Activated T-cell treated with anti-CD3 and anti-CD28 coated beads, Interleukin-2, amount 50 U/mL, for 72 hours (primary cell): ENCODE measurements around the gene RNF214. TPM values are rescaled to one million over a fixed set of nuclear protein-coding genes. Genes with fewer than 3 reads are reported as not detected.
A peak's percentile ranks its signal among the peaks of the same experiment; 100 is the strongest.

Experiments used
- ATAC-seq, 2 donors: fragments of 150-1000 bp; cut with Tn5 transposase; replicated peaks in 1 of 2; 2 replicates each; pipeline ENCODE4 v1.10.0; 2021; ENCODE audit warnings: moderate library complexity in 2 of 2, mild to moderate bottlenecking in 1 of 2
- DNase-seq, 2 donors: peaks; one replicate each; pipeline ENCODE4 v3.0.0; 2021 to 2022; ENCODE audit warnings: mixed read lengths in 1 of 2
- H3K27ac Mint-ChIP-seq: one replicate; pipeline ENCODE4 v1.8.0; 2022; ENCODE audit warnings: mild to moderate bottlenecking, moderate library complexity, mixed read lengths
- H3K27me3 Mint-ChIP-seq: one replicate; pipeline ENCODE4 v1.8.0; 2022; ENCODE audit warnings: low read depth, mixed read lengths
- H3K36me3 Mint-ChIP-seq, 2 donors: one replicate each; pipeline ENCODE4 v1.8.0; 2022; ENCODE audit warnings: mixed read lengths in 2 of 2, mild to moderate bottlenecking in 1 of 2; ENCODE audit not compliant: insufficient read depth in 2 of 2
- H3K4me1 Mint-ChIP-seq: one replicate; pipeline ENCODE4 v1.8.0; 2022; ENCODE audit warnings: low read depth, mixed read lengths
- H3K4me3 Mint-ChIP-seq, 2 donors: one replicate each; pipeline ENCODE4 v1.8.0; 2022; ENCODE audit warnings: mild to moderate bottlenecking in 2 of 2, mixed read lengths in 2 of 2, moderate library complexity in 2 of 2
- H3K9me3 Mint-ChIP-seq, 2 donors: one replicate each; pipeline ENCODE4 v1.8.0; 2022; ENCODE audit warnings: mixed read lengths in 2 of 2
- total RNA-seq, 2 donors: library from RNA; stranded (reverse); gene quantifications; one replicate each; pipeline ENCODE4 v1.2.3, GENCODE V29; 2022

Gene RNF214
- total RNA-seq, 2 donors from 2014 or later = 30.7 to 33.5 TPM

- H3K27ac Mint-ChIP-seq = no peak overlapping the region
- H3K4me1 Mint-ChIP-seq = no peaks in the 10 kb centered on the region
- H3K9me3 Mint-ChIP-seq = no peaks in the 10 kb centered on the region
- ATAC-seq (no peak), DNase-seq (no peak)
- no peak overlapping the region for H3K4me3 Mint-ChIP-seq
- H3K27me3 Mint-ChIP-seq = no peaks in the 10 kb centered on the region
- peaks cover 14 to 33% of the 10 kb centered on the region in 2 donors for H3K36me3 Mint-ChIP-seq
Observed at GRCh38 chr11:117212697-117213355, 19.6 kb upstream of the RNF214 start.

- Mint-ChIP-seq H3K4me1 (no peaks in the 10 kb centered on the region), H3K4me3 (no peak overlapping the region)
Observed at GRCh38 chr11:117214404-117215110, 17.9 kb upstream of the RNF214 start.

GRCh38 chr11:117217141-117218084 is 15.1 kb upstream of the RNF214 start:
- Mint-ChIP-seq H3K4me3 (no peak overlapping the region), H3K9me3 (no peaks in the 10 kb centered on the region), H3K4me1 (no peaks in the 10 kb centered on the region), H3K36me3 (peaks cover 19 to 41% of the 10 kb centered on the region in 2 donors), H3K27me3 (no peaks in the 10 kb centered on the region), H3K27ac (peak overlapping the region; percentile 60)
- ATAC-seq (no peak), DNase-seq (no peak)

More at GRCh38 chr11:117214404-117215110, 17.9 kb upstream of the RNF214 start:
- Mint-ChIP-seq H3K27me3 (no peaks in the 10 kb centered on the region), H3K9me3 (no peaks in the 10 kb centered on the region), H3K36me3 (peaks cover 20 to 45% of the 10 kb centered on the region in 2 donors), H3K27ac (no peak overlapping the region)
- DNase-seq (no peak), ATAC-seq (no peak)

- no peaks in the 10 kb centered on the region for H3K9me3 Mint-ChIP-seq
- H3K27ac Mint-ChIP-seq = no peak overlapping the region
- no peak overlapping the region for H3K4me3 Mint-ChIP-seq
- peaks cover 16 to 36% of the 10 kb centered on the region in 2 donors for H3K36me3 Mint-ChIP-seq
- DNase-seq = no peak
- no peaks in the 10 kb centered on the region for H3K4me1 Mint-ChIP-seq
- no peak for ATAC-seq
- no peaks in the 10 kb centered on the region for H3K27me3 Mint-ChIP-seq
Observed at GRCh38 chr11:117218133-117218915, 14.1 kb upstream of the RNF214 start.

GRCh38 chr11:117219001-117219400 is 13.5 kb upstream of the RNF214 start:
- peaks cover 14 to 29% of the 10 kb centered on the region in 2 donors for H3K36me3 Mint-ChIP-seq
- no peak for ATAC-seq

GRCh38 chr11:117219455-117219854 is 13.0 kb upstream of the RNF214 start:
- no peak for DNase-seq
- Mint-ChIP-seq H3K9me3 (no peaks in the 10 kb centered on the region), H3K4me1 (no peaks in the 10 kb centered on the region), H3K27ac (peak overlapping the region; percentile 68), H3K4me3 (no peak overlapping the region), H3K36me3 (peaks cover 15 to 26% of the 10 kb centered on the region in 2 donors), H3K27me3 (no peaks in the 10 kb centered on the region)
- ATAC-seq = no peak

More at GRCh38 chr11:117219001-117219400, 13.5 kb upstream of the RNF214 start:
- Mint-ChIP-seq H3K4me1 (no peaks in the 10 kb centered on the region), H3K9me3 (no peaks in the 10 kb centered on the region), H3K27me3 (no peaks in the 10 kb centered on the region), H3K27ac (peak overlapping the region; percentile 68), H3K4me3 (no peak overlapping the region)
- no peak for DNase-seq

- DNase-seq (no peak), ATAC-seq (no peak)
- no peak overlapping the region for H3K4me3 Mint-ChIP-seq
- no peaks in the 10 kb centered on the region for H3K4me1 Mint-ChIP-seq
- H3K27me3 Mint-ChIP-seq = no peaks in the 10 kb centered on the region
- H3K27ac Mint-ChIP-seq = no peak overlapping the region
- H3K9me3 Mint-ChIP-seq = no peaks in the 10 kb centered on the region
- peaks cover 15 to 22% of the 10 kb centered on the region in 2 donors for H3K36me3 Mint-ChIP-seq
Observed at GRCh38 chr11:117219995-117220394, 12.5 kb upstream of the RNF214 start.

GRCh38 chr11:117220568-117220967 is 11.9 kb upstream of the RNF214 start:
- Mint-ChIP-seq H3K36me3 (peaks cover 15 to 26% of the 10 kb centered on the region in 2 donors), H3K9me3 (no peaks in the 10 kb centered on the region), H3K27ac (no peak overlapping the region), H3K4me1 (no peaks in the 10 kb centered on the region), H3K27me3 (no peaks in the 10 kb centered on the region), H3K4me3 (no peak overlapping the region)
- ATAC-seq (no peak), DNase-seq (no peak)

- DNase-seq = no peak
- H3K4me3 Mint-ChIP-seq = no peak overlapping the region
- no peaks in the 10 kb centered on the region for H3K9me3 Mint-ChIP-seq
- no peaks in the 10 kb centered on the region for H3K27me3 Mint-ChIP-seq
- H3K4me1 Mint-ChIP-seq = peaks cover under 1% of the 10 kb centered on the region
- no peak for ATAC-seq
- H3K36me3 Mint-ChIP-seq = peaks cover 15 to 23% of the 10 kb centered on the region in 2 donors
- peak overlapping the region; percentile 17 for H3K27ac Mint-ChIP-seq
Observed at GRCh38 chr11:117220999-117221774, 11.3 kb upstream of the RNF214 start.

- Mint-ChIP-seq H3K27me3 (no peaks in the 10 kb centered on the region), H3K4me1 (peaks cover 8% of the 10 kb centered on the region), H3K27ac (no peak overlapping the region), H3K9me3 (no peaks in the 10 kb centered on the region), H3K36me3 (peaks cover 16 to 28% of the 10 kb centered on the region in 2 donors), H3K4me3 (no peak overlapping the region)
- ATAC-seq (no peak), DNase-seq (no peak)
Observed at GRCh38 chr11:117221775-117222517, 10.5 kb upstream of the RNF214 start.

GRCh38 chr11:117222991-117223740 is 9.3 kb upstream of the RNF214 start:
- Mint-ChIP-seq H3K4me1 (peaks cover 16% of the 10 kb centered on the region), H3K27me3 (no peaks in the 10 kb centered on the region), H3K4me3 (no peak overlapping the region), H3K27ac (no peak overlapping the region), H3K36me3 (peaks cover 19 to 32% of the 10 kb centered on the region in 2 donors), H3K9me3 (no peaks in the 10 kb centered on the region)
- DNase-seq (no peak), ATAC-seq (no peak)
